ENCODE data around the gene MAPKBP1. TPM values are rescaled to one million over a fixed set of nuclear protein-coding genes. Genes with fewer than 3 reads are reported as not detected.

MAPKBP1 gene
- total and polyA plus RNA-seq, 2 of the 4 experiments (the other 2 are of a cell fraction): 12.5 to 15.3 TPM

GRCh38 chr15:41780266-41780665, 6.0 kb downstream of the MAPKBP1 start:
- H3K79me1 ChIP-seq (ENCODE audit: low read depth in 1 of 2, low read length in 2 of 2): peaks cover 40 to 84% of the 10 kb centered on the region in 2 experiments
- peak overlapping the region; percentile 48; the same call in 1 of the 2 replicates for H3K4me2 ChIP-seq (ENCODE audit: low read depth, low read length)
- H3K27me3 ChIP-seq (ENCODE audit: control insufficient read depth, insufficient read depth, low read length): no peaks in the 10 kb centered on the region
- H3K4me1 ChIP-seq (ENCODE audit: control insufficient read depth, insufficient read depth, low read length): peaks cover 15% of the 10 kb centered on the region
- H2AK9ac ChIP-seq (replicated peaks; ENCODE audit: low read depth, low read length, poor library complexity): no peak overlapping the region
- H2BK120ac ChIP-seq (ENCODE audit: low read depth, low read length): peak overlapping the region; percentile 25; the same call in 1 of the 2 replicates
- no TSS peak for BruUV-seq (replicated peaks)
- no peak overlapping the region for H2AFZ ChIP-seq (replicated peaks; ENCODE audit: low read length, poor library complexity)
- no peak overlapping the region for H4K5ac ChIP-seq (ENCODE audit: low read depth, low read length)
- H4K20me1 ChIP-seq (ENCODE audit: insufficient read depth, low read length): peaks cover 24% of the 10 kb centered on the region; the same call in 1 of the 2 replicates
- H2BK5ac ChIP-seq (ENCODE audit: low read depth, low read length, poor library complexity, severe bottlenecking): peak overlapping the region; percentile 53
- no peaks in the 10 kb centered on the region for H3K36me3 ChIP-seq (ENCODE audit: control insufficient read depth, insufficient read depth, low read length)
- no peak overlapping the region; the same call in 1 of the 2 replicates for H3K56ac ChIP-seq (ENCODE audit: extremely low read depth, insufficient read depth, low read length)
- intact Hi-C loops (cut with micrococcal nuclease) (no loop called here), dilution Hi-C loops (cut with HindIII; ENCODE audit: low sequenced_read_pairs, unreplicated experiment) (no loop called here), in situ Hi-C loops (cut with MboI; ENCODE audit: low sequenced_read_pairs) (no loop called here)
- H3K18ac ChIP-seq (ENCODE audit: low read depth, low read length): no peak overlapping the region
- H3K4ac ChIP-seq (ENCODE audit: low read depth, low read length): peak overlapping the region; percentile 29
- peaks cover 12% of the 10 kb centered on the region for H3K9me1 ChIP-seq (ENCODE audit: insufficient read depth, low read length)
- H3K27ac ChIP-seq (ENCODE audit: insufficient read depth, low read length): peak overlapping the region; percentile 18; the same call in 1 of the 2 replicates
- H4K8ac ChIP-seq (ENCODE audit: low read depth in 2 of 2, low read length in 2 of 2): no peak overlapping the region; a peak in 1 of 4 replicates
- POLR2A ChIA-PET (ENCODE audit: unreplicated experiment): interaction anchor here (0.7 kb wide), 1 partner anchor 826 kb away, joined by 12 read pairs; no protein-coding TSS in a partner anchor
- CTCF ChIA-PET: no interaction called here
- H2AK5ac ChIP-seq (ENCODE audit: low read depth, low read length): no peak overlapping the region
- no peak overlapping the region for H3K9ac ChIP-seq (ENCODE audit: low read depth, low read length)
- H3K9me3 ChIP-seq (ENCODE audit: control insufficient read depth, insufficient read depth, low read length): no peaks in the 10 kb centered on the region
- H3K4me3 ChIP-seq (ENCODE audit: insufficient read depth, low read depth, low read length): no peak overlapping the region
- ATAC-seq (ENCODE audit: low read depth) (peak; percentile 85), DNase-seq (peak; percentile 80)
- no peak overlapping the region for H2BK15ac ChIP-seq (ENCODE audit: low read depth, low read length)
- no peak overlapping the region for H3K14ac ChIP-seq (replicated peaks; ENCODE audit: low read depth, low read length)
- whole genome bisulfite sequencing, 2 experiments (ENCODE audit: extremely low coverage in 2 of 2, insufficient read length in 1 of 2): no CpG with 5 or more reads among the region's 2 CpGs
- H2BK20ac ChIP-seq (ENCODE audit: low read depth, low read length): no peak overlapping the region; the same call in 1 of the 2 replicates
- TF ChIP-seq CHD1 (IDR thresholded peaks at IDR 0.05; ENCODE audit: low read depth, low read length) (no peak), USF2 (IDR thresholded peaks at IDR 0.05; ENCODE audit: low read depth, low read length) (peak; percentile 58; the same call in 1 of the 2 replicates), MAFK (IDR thresholded peaks at IDR 0.05; ENCODE audit: low read depth, low read length) (no peak), SMC3 (IDR thresholded peaks at IDR 0.05; ENCODE audit: low read depth, low read length) (no peak; the same call in 1 of the 2 replicates), RCOR1 (IDR thresholded peaks at IDR 0.05; ENCODE audit: insufficient replicate concordance, low read length) (no peak), POLR2A (IDR thresholded peaks at IDR 0.05; ENCODE audit: low read depth, low read length) (no peak), ELK1 (IDR thresholded peaks at IDR 0.05; ENCODE audit: borderline replicate concordance, low read depth, low read length) (no peak), NFE2L2 (IDR thresholded peaks at IDR 0.05; ENCODE audit: low read depth, low read length) (no peak), MXI1 (IDR thresholded peaks at IDR 0.05; ENCODE audit: borderline replicate concordance, low read depth, low read length) (peak; percentile 86), CEBPB (IDR thresholded peaks at IDR 0.05; ENCODE audit: low read depth, low read length) (no peak)
- H4K91ac ChIP-seq (ENCODE audit: insufficient read depth, low read depth, low read length): 0 out of 2 replicates have a peak overlapping the region, but pooled peaks have one; percentile 14
- H3K23ac ChIP-seq (ENCODE audit: low read depth, low read length): no peak overlapping the region
